HCT116 (cell line): ENCODE results near the gene EHD3. TPM values are rescaled to one million over a fixed set of nuclear protein-coding genes. Genes with fewer than 3 reads are reported as not detected.

ENCODE experiments used
- ATAC-seq: fragments of 200-7000 bp; cut with Tn5 transposase; 2 replicates; pipeline ENCODE4 v1.9.1; 2020; ENCODE audit warnings: mild to moderate bottlenecking, moderate library complexity
- BruUV-seq: library from RNA; stranded (reverse); fragments of 400-500 nt; replicated peaks from 2 replicates; lab custom pipeline; 2021; lab: Mats Ljungman, UMichigan
- CTCF ChIA-PET: fragments of 300-600 bp; sonication (Branson Sonifier 250); formaldehyde crosslinking; loops from one replicate; lab custom pipeline; 2021; ENCODE audit warnings: antibody characterized with exemption; lab: Charles Lee
- POLR2A ChIA-PET: fragments of 300-600, 350-600 bp; sonication (Branson Sonifier 250); formaldehyde crosslinking; loops from one replicate; lab custom pipeline; 2021; ENCODE audit warnings: antibody characterized with exemption; lab: Charles Lee
- RAD21 ChIA-PET, 2 experiments: fragments of 300-600 bp; sonication (Branson Sonifier 250); formaldehyde crosslinking; loops; one replicate each; lab custom pipeline; 2023; ENCODE audit warnings: low total read pairs in 2 of 2; ENCODE audit not compliant: uncharacterized antibody in 2 of 2, unreplicated experiment in 2 of 2, low non-redundant PET in 1 of 2; lab: Charles Lee
- DNase-seq: peaks from one replicate; pipeline ENCODE4 v3.0.0-alpha.2; 2010; ENCODE audit warnings: low read depth, low spot score
- H2AFZ ChIP-seq: fragments of 200-600 bp; shearing (Covaris generic), sonication (generic); 2 replicates; pipeline ENCODE4 v1.6.1; 2017; ENCODE audit warnings: low read depth, mixed run types, mixed read lengths, antibody characterized with exemption, low read length; ENCODE audit not compliant: poor library complexity, severe bottlenecking
- H3K27ac ChIP-seq: 2 replicates; pipeline ENCODE4 v1.5.1; 2012; ENCODE audit warnings: low read depth, low read length
- H3K27me3 ChIP-seq: fragments of 200-600 bp; sonication (generic); 2 replicates; pipeline ENCODE4 v1.6.1; 2016; ENCODE audit warnings: mixed run types, low read length, mixed read lengths; ENCODE audit not compliant: insufficient read depth
- H3K36me3 ChIP-seq, 2 experiments: fragments of 200-500 bp in 1 of 2; fragments of 200-600 bp in 1 of 2; sonication (Bioruptor generic) in 1 of 2; sonication (generic) in 1 of 2; 2 replicates each; pipeline versions ENCODE4 v1.5.1 to v1.6.1; 2014 to 2016; ENCODE audit warnings: low read length in 2 of 2, inconsistent platforms in 1 of 2, mixed read lengths in 1 of 2, mixed run types in 1 of 2; ENCODE audit not compliant: insufficient read depth in 2 of 2, control insufficient read depth in 1 of 2
- H3K4me1 ChIP-seq, 2 experiments: fragments of 200-600 bp in 1 of 2; sonication (generic) in 1 of 2; 2 replicates each; pipeline versions ENCODE4 v1.5.1 to v1.6.1; 2012 to 2017; ENCODE audit warnings: low read length in 2 of 2, inconsistent platforms in 1 of 2, mild to moderate bottlenecking in 1 of 2, mixed read lengths in 1 of 2, mixed run types in 1 of 2, moderate library complexity in 1 of 2; ENCODE audit not compliant: insufficient read depth in 2 of 2, control insufficient read depth in 1 of 2
- H3K4me2 ChIP-seq: fragments of 200-600 bp; sonication (generic); 2 replicates; pipeline ENCODE4 v1.6.1; 2017; ENCODE audit warnings: mixed run types, low read length, mixed read lengths
- H3K4me3 ChIP-seq, 2 experiments: fragments of 200-600 bp in 1 of 2; sonication (generic) in 1 of 2; replicated peaks in 1 of 2; 2 replicates each; pipeline ENCODE4 v1.5.1; 2011 to 2016; ENCODE audit warnings: low read length in 2 of 2, control low read depth in 1 of 2, low read depth in 1 of 2, mild to moderate bottlenecking in 1 of 2, mixed read lengths in 1 of 2, mixed run types in 1 of 2
- H3K79me2 ChIP-seq: fragments of 200-600 bp; sonication (generic); 2 replicates; pipeline ENCODE4 v1.6.1; 2017; ENCODE audit warnings: mild to moderate bottlenecking, mixed run types, low read length, moderate library complexity, mixed read lengths; ENCODE audit not compliant: insufficient read depth
- H3K9ac ChIP-seq: fragments of 200-600 bp; sonication (generic); 2 replicates; pipeline ENCODE4 v1.6.1; 2016; ENCODE audit warnings: low read length, mixed read lengths
- H3K9me2 ChIP-seq: fragments of 200-600 bp; sonication (generic), shearing (Covaris generic); 2 replicates; pipeline ENCODE4 v1.6.1; 2017; ENCODE audit warnings: mixed run types, mild to moderate bottlenecking, moderate library complexity; ENCODE audit not compliant: insufficient read depth
- H3K9me3 ChIP-seq, 2 experiments: fragments of 200-500 bp in 1 of 2; fragments of 200-600 bp in 1 of 2; sonication (Bioruptor generic) in 1 of 2; sonication (generic) in 1 of 2; 2 replicates each; pipeline ENCODE4 v1.6.1; 2014 to 2017; ENCODE audit warnings: low read length in 2 of 2, mixed read lengths in 2 of 2, inconsistent platforms in 1 of 2, low read depth in 1 of 2, mild to moderate bottlenecking in 1 of 2, mixed run types in 1 of 2, moderate library complexity in 1 of 2; ENCODE audit not compliant: control insufficient read depth in 1 of 2, insufficient read depth in 1 of 2
- H4K20me1 ChIP-seq: fragments of 200-600 bp; sonication (generic), shearing (Covaris generic); 2 replicates; pipeline ENCODE4 v1.6.1; 2017; ENCODE audit warnings: mixed run types, mild to moderate bottlenecking, moderate library complexity; ENCODE audit not compliant: insufficient read depth
- CTCF ChIP-seq, 3 experiments: fragments of 200-600 bp in 1 of 3; sonication (generic) in 1 of 3; IDR thresholded peaks in 2 of 3; conservative IDR thresholded peaks in 1 of 3; 2 replicates each; pipeline ENCODE4 v1.5.1; 2012 to 2017; ENCODE audit warnings: low read depth in 2 of 3, low read length in 2 of 3, antibody characterized with exemption in 1 of 3, borderline replicate concordance in 1 of 3, control low read depth in 1 of 3, mild to moderate bottlenecking in 1 of 3, mixed read lengths in 1 of 3, mixed run types in 1 of 3, moderate library complexity in 1 of 3; ENCODE audit not compliant: insufficient read depth in 1 of 3
- EZH2 ChIP-seq: fragments of 200-600 bp; sonication (generic); IDR thresholded peaks from 2 replicates; pipeline ENCODE4 v1.6.1; 2017; ENCODE audit warnings: antibody characterized with exemption, mixed run types
- EZH2phosphoT487 ChIP-seq: fragments of 200-600 bp; IDR thresholded peaks from 2 replicates; pipeline ENCODE4 v1.6.1; 2018; ENCODE audit warnings: antibody characterized with exemption, borderline replicate concordance
- FOSL1 ChIP-seq: IDR thresholded peaks from 2 replicates; pipeline ENCODE4 v1.6.1; 2012; ENCODE audit warnings: low read depth
- REST ChIP-seq: IDR thresholded peaks from 2 replicates; pipeline ENCODE4 v1.6.1; 2012; ENCODE audit warnings: low read depth
- SP1 ChIP-seq: IDR thresholded peaks from 2 replicates; pipeline ENCODE4 v1.6.1; 2012; ENCODE audit warnings: low read depth
- TCF7L2 ChIP-seq: IDR thresholded peaks from 2 replicates; pipeline ENCODE4 v1.7.0; 2011; ENCODE audit warnings: borderline replicate concordance, inconsistent platforms; ENCODE audit not compliant: insufficient read depth, insufficient read length; ENCODE audit errors: extremely low read depth
- intact Hi-C: fragments of 100-400 bp; cut with micrococcal nuclease; formaldehyde crosslinking; loops from 2 replicates; pipeline ENCODE4 v1.10.0; 2022
- total RNA-seq: library from RNA; stranded (reverse); gene quantifications from one replicate; pipeline ENCODE4 v1.2.1, GENCODE V29; 2021; ENCODE audit not compliant: unreplicated experiment

EHD3 gene
- total RNA-seq, 1 experiment from 2014 or later, result not detected

GRCh38 chr2:31191931-31192330, 42.0 kb upstream of the EHD3 start:
- BruUV-seq, result no TSS peak
- no peaks in the 10 kb centered on the region for H3K9me3 ChIP-seq
- POLR2A ChIA-PET, result no interaction called here
- RAD21 ChIA-PET, result no interaction called here
- no peaks in the 10 kb centered on the region for H3K79me2 ChIP-seq
- H3K4me3 ChIP-seq, result no peak overlapping the region
- no peaks in the 10 kb centered on the region for H3K9me2 ChIP-seq
- no peaks in the 10 kb centered on the region for H3K36me3 ChIP-seq
- CTCF ChIA-PET, result no interaction called here
- TF ChIP-seq SP1 (no peak), CTCF (IDR thresholded peaks at IDR 0.05 in 2 of 3, conservative IDR thresholded peaks at IDR 0.05 in 1 of 3; ENCODE audit: borderline replicate concordance in 1 of 3, insufficient read depth in 1 of 3, low read depth in 2 of 3, low read length in 2 of 3) (no peak), EZH2phosphoT487 (no peak), TCF7L2 (no peak), FOSL1 (no peak), EZH2 (no peak), REST (no peak)
- no peak for ATAC-seq
- intact Hi-C loops, result no loop called here
- peaks cover 22% of the 10 kb centered on the region; the same call in 1 of the 2 replicates for H3K27me3 ChIP-seq
- H3K27ac ChIP-seq, result no peak overlapping the region
- no peak for DNase-seq
- no peaks in the 10 kb centered on the region for H3K4me1 ChIP-seq
- H4K20me1 ChIP-seq, result no peaks in the 10 kb centered on the region
- H2AFZ ChIP-seq, result no peak overlapping the region
- no peak overlapping the region for H3K4me2 ChIP-seq
- no peak overlapping the region for H3K9ac ChIP-seq
